K562 (cell line): ENCODE data around the gene PDCD10. TPM values are rescaled to one million over a fixed set of nuclear protein-coding genes. Genes with fewer than 3 reads are reported as not detected.

Source experiments
- ATAC-seq: fragments of 200-7000 bp; cut with Tn5 transposase; 3 replicates; pipeline ENCODE4 v1.9.1; 2020; ENCODE audit warnings: moderate library complexity
- BruUV-seq: library from RNA; stranded (reverse); fragments of 400-500 nt; replicated peaks from 2 replicates; lab custom pipeline; 2021; lab: Mats Ljungman, UMichigan
- CTCF ChIA-PET: fragments of 300-600 bp; formaldehyde crosslinking; extraction: SDS; loops from one replicate; lab custom pipeline; 2021; ENCODE audit warnings: low intra/inter-chr PET ratio; lab: Yijun Ruan, JAX
- POLR2A ChIA-PET: fragments of 300-600, 350-650 bp; sonication (Branson Sonifier 250); formaldehyde crosslinking; extraction: SDS; loops from one replicate; lab custom pipeline; 2021; ENCODE audit warnings: antibody characterized with exemption, inconsistent platforms; lab: Yijun Ruan, JAX
- DNase-seq, 4 experiments: peaks; one replicate each; pipeline versions ENCODE4 v3.0.0 to v3.0.0-alpha.2; 2011 to 2018; ENCODE audit warnings: low spot score in 3 of 4, mixed read lengths in 3 of 4; ENCODE audit errors: extremely low read depth in 1 of 4
- FAIRE-seq: peaks from 2 replicates; lab custom pipeline; 2011; peaks lifted over from hg19 to GRCh38; lab: Jason Lieb, UNC
- H2AFZ ChIP-seq: 2 replicates; pipeline ENCODE4 v1.6.0; 2011; ENCODE audit warnings: low read depth, low read length, control low read depth, inconsistent platforms
- H3K27ac ChIP-seq: fragments of 200-600 bp; 3 replicates; pipeline ENCODE4 v1.8.0; 2011; ENCODE audit warnings: low read depth, mild to moderate bottlenecking, control low read depth, inconsistent platforms, low read length, moderate library complexity, mixed read lengths; ENCODE audit errors: extremely low read depth
- H3K27me3 ChIP-seq, 2 experiments: fragments of 300-600 bp in 1 of 2; 2 replicates in 1 of 2; 3 replicates in 1 of 2; pipeline versions ENCODE4 v1.6.0 to v1.8.0; 2011; ENCODE audit warnings: inconsistent platforms in 2 of 2, low read length in 2 of 2, mild to moderate bottlenecking in 1 of 2, mixed read lengths in 1 of 2, moderate library complexity in 1 of 2; ENCODE audit not compliant: control insufficient read depth in 2 of 2, insufficient read depth in 2 of 2
- H3K36me3 ChIP-seq: fragments of 300-600 bp; 3 replicates; pipeline ENCODE4 v1.8.0; 2011; ENCODE audit warnings: mild to moderate bottlenecking, low read length, inconsistent platforms; ENCODE audit not compliant: control insufficient read depth, insufficient read depth
- H3K4me1 ChIP-seq, 2 experiments: fragments of 200-600 bp in 1 of 2; replicated peaks in 1 of 2; 2 replicates in 1 of 2; 3 replicates in 1 of 2; pipeline versions ENCODE4 v1.5.1 to v1.8.0; 2011; ENCODE audit warnings: inconsistent platforms in 2 of 2, low read length in 2 of 2, mild to moderate bottlenecking in 1 of 2, mixed read lengths in 1 of 2, moderate library complexity in 1 of 2; ENCODE audit not compliant: control insufficient read depth in 2 of 2, insufficient read depth in 2 of 2
- H3K4me2 ChIP-seq: 2 replicates; pipeline ENCODE4 v1.6.1; 2011; ENCODE audit warnings: low read length, control low read depth, inconsistent platforms, mixed read lengths; ENCODE audit not compliant: insufficient read depth
- H3K4me3 ChIP-seq: fragments of 200-600 bp; sonication (generic), shearing (Covaris generic); 2 replicates; pipeline ENCODE4 v1.5.1; 2016; ENCODE audit warnings: control low read depth, inconsistent platforms
- H3K79me2 ChIP-seq: fragments of 200-600 bp; 3 replicates; pipeline ENCODE4 v1.8.0; 2011; ENCODE audit warnings: low read length, inconsistent platforms; ENCODE audit not compliant: control insufficient read depth, insufficient read depth
- H3K9ac ChIP-seq, 2 experiments: 2 replicates each; pipeline versions ENCODE4 v1.6.0 to v1.6.1; 2011; ENCODE audit warnings: low read depth in 2 of 2, low read length in 2 of 2, control low read depth in 1 of 2, inconsistent platforms in 1 of 2, mild to moderate bottlenecking in 1 of 2, mixed read lengths in 1 of 2; ENCODE audit not compliant: insufficient read depth in 1 of 2
- H3K9me1 ChIP-seq: one replicate; pipeline ENCODE4 v1.6.0; 2011; ENCODE audit warnings: inconsistent platforms, mild to moderate bottlenecking, low read length, moderate library complexity; ENCODE audit not compliant: control insufficient read depth, insufficient read depth
- H3K9me3 ChIP-seq: replicated peaks from 2 replicates; pipeline ENCODE4 v1.5.1; 2011; ENCODE audit warnings: low read depth, low read length, inconsistent platforms; ENCODE audit not compliant: control insufficient read depth, insufficient read depth
- H4K20me1 ChIP-seq: replicated peaks from 2 replicates; pipeline ENCODE4 v1.6.1; 2011; ENCODE audit warnings: low read length, inconsistent platforms, mixed read lengths; ENCODE audit not compliant: control insufficient read depth, insufficient read depth
- CHD4 ChIP-seq: fragments of 200-600 bp; sonication (generic); IDR thresholded peaks from 3 replicates; pipeline ENCODE4 v1.6.1; 2012; ENCODE audit warnings: low read depth, mild to moderate bottlenecking, mixed read lengths, low read length, inconsistent platforms; ENCODE audit not compliant: insufficient read depth, insufficient replicate concordance, poor library complexity, severe bottlenecking
- HOXB6 ChIP-seq: fragments of 250-450 bp; sonication (Bioruptor Pico); IDR thresholded peaks from 2 replicates; pipeline ENCODE4 v1.5.1; 2022; ENCODE audit warnings: mild to moderate bottlenecking, borderline replicate concordance
- IRF1 ChIP-seq: sonication (generic); formaldehyde crosslinking; IDR thresholded peaks from 2 replicates; pipeline ENCODE4 v1.8.0; 2022; ENCODE audit warnings: missing genetic modification reagents, mild to moderate bottlenecking, borderline replicate concordance
- KDM2B ChIP-seq: fragments of 250-450 bp; sonication (Bioruptor Pico); IDR thresholded peaks from 2 replicates; pipeline ENCODE4 v1.8.0; 2021; ENCODE audit warnings: mild to moderate bottlenecking, moderate library complexity
- KDM4B ChIP-seq, 2 experiments: fragments of 450-650 bp in 1 of 2; sonication (generic) in 1 of 2; IDR thresholded peaks; 2 replicates each; pipeline ENCODE4 v1.6.1; 2016 to 2017; ENCODE audit warnings: borderline replicate concordance in 2 of 2, antibody characterized with exemption in 1 of 2, low read depth in 1 of 2, mild to moderate bottlenecking in 1 of 2
- MCM7 ChIP-seq, 2 experiments: fragments of 450-650 bp; IDR thresholded peaks; 2 replicates each; pipeline ENCODE4 v1.6.1; 2016 to 2018
- NONO ChIP-seq, 2 experiments: fragments of 200-400 bp in 1 of 2; fragments of 450-650 bp in 1 of 2; formaldehyde crosslinking in 1 of 2; IDR thresholded peaks; 2 replicates each; pipeline ENCODE4 v1.6.1; 2017; ENCODE audit warnings: low read depth in 2 of 2, mild to moderate bottlenecking in 2 of 2, moderate library complexity in 2 of 2, low read length in 1 of 2
- SMARCE1 ChIP-seq: fragments of 450-650 bp; IDR thresholded peaks from 2 replicates; pipeline ENCODE4 v1.7.1; 2016; ENCODE audit warnings: mild to moderate bottlenecking
- THRA ChIP-seq: fragments of 450-650 bp; IDR thresholded peaks from 2 replicates; pipeline ENCODE4 v1.6.1; 2017; ENCODE audit warnings: mild to moderate bottlenecking, moderate library complexity
- ZBTB17 ChIP-seq: fragments of 450-650 bp; formaldehyde crosslinking; IDR thresholded peaks from 2 replicates; pipeline ENCODE4 v1.4.0; 2020; ENCODE audit warnings: mild to moderate bottlenecking
- ZSCAN29 ChIP-seq: fragments of 450-650 bp; IDR thresholded peaks from 2 replicates; pipeline ENCODE4 v1.6.1; 2017
- WGBS: fragments of 100-300 bp; shearing (Covaris generic); methylation state at CpG from one replicate; pipeline ENCODE4 v1.1.6; 2016; ENCODE audit warnings: low coverage, mixed read lengths; ENCODE audit not compliant: insufficient coverage; ENCODE audit errors: missing lambda C conversion rate; 5-methylcytosine and 5-hydroxymethylcytosine counted together
- in situ Hi-C: fragments of 300-500 bp; cut with MboI; formaldehyde crosslinking; loops from 4 replicates; pipeline ENCODE4 v1.15.0; 2018; ENCODE audit warnings: inconsistent platforms, mixed read lengths
- intact Hi-C: fragments of 100-400 bp; cut with micrococcal nuclease; formaldehyde crosslinking; loops from 2 replicates; pipeline ENCODE4 v1.14.2; 2022
- polyA plus RNA-seq, 8 experiments: library from polyadenylated mRNA; depleted of rRNA in 4 of 8; stranded (reverse) in 5 of 8; unstranded in 3 of 8; fragments of >200 nt; fragmentation: Nextera tagmentation in 2 of 8; fragmentation: Illumina TruSeq in 1 of 8; extraction: Ambion mirVana in 2 of 8; extraction: Trizol in 1 of 8; gene quantifications; 2 replicates each; pipeline versions ENCODE4 v1.2.1 to v1.2.3, GENCODE V29; 2011 to 2014; ENCODE audit warnings: inconsistent platforms in 1 of 8, missing spikeins in 1 of 8
- total RNA-seq, 7 experiments: library from RNA; depleted of rRNA in 6 of 7; stranded (reverse); fragments of >200 nt in 6 of 7; fragmentation: Illumina TruSeq in 2 of 7; extraction: Trizol in 2 of 7; gene quantifications; 2 replicates each; pipeline versions ENCODE4 v1.2.1 to v1.2.3, GENCODE V29; 2011 to 2021; ENCODE audit warnings: low replicate concordance in 1 of 7
- TF ChIP-seq, protein P1 (sequence below): fragments of 250-450 bp; sonication (Bioruptor Pico); IDR thresholded peaks from 2 replicates; pipeline ENCODE4 v1.5.0; 2022; ENCODE audit warnings: mild to moderate bottlenecking
- TF ChIP-seq, protein P2 (sequence below): sonication (generic); formaldehyde crosslinking; IDR thresholded peaks from 2 replicates; pipeline ENCODE4 v1.8.1; 2023; ENCODE audit warnings: mild to moderate bottlenecking, missing genetic modification reagents
- TF ChIP-seq, protein P3 (sequence below): IDR thresholded peaks from 2 replicates; pipeline ENCODE4 v1.6.1; 2012; ENCODE audit warnings: low read depth, low read length, improper control_type of control experiment, borderline replicate concordance
- TF ChIP-seq, protein P4 (sequence below): sonication (generic); formaldehyde crosslinking; IDR thresholded peaks from 2 replicates; pipeline ENCODE4 v1.8.0; 2022; ENCODE audit warnings: mild to moderate bottlenecking, missing genetic modification reagents

PDCD10 gene
- total and polyA plus RNA-seq, 9 of the 15 experiments (the other 6 are each of a cell fraction or from before 2014, with no cell fraction given) = 121 to 476 (median 232) TPM

DNA sequence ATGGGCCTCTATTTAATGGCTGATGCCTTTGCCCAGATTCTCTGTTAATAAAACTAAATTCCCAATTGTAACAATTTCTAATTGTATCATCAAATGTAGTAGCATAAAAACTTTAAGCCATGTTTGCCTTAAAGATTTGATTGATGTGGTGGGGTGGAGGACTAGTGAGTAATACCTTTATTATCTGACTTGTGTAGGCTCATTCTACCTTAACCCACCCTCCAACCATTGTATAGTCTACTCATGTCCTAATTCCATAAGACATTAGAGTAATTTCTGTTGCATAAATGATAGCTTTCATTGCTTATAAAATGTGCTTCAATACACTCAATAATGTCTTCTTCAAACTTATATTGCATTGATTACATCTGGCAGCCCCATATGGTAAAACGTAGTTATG is 26.6 kb upstream of the PDCD10 start:
- WGBS = 0% methylated on average over 1 of the region's 1 CpG
- POLR2A ChIA-PET = no interaction called here
- no peak for TF ChIP-seq MCM7 (IDR thresholded peaks at IDR 0.05)
- TF ChIP-seq, protein P1, sequence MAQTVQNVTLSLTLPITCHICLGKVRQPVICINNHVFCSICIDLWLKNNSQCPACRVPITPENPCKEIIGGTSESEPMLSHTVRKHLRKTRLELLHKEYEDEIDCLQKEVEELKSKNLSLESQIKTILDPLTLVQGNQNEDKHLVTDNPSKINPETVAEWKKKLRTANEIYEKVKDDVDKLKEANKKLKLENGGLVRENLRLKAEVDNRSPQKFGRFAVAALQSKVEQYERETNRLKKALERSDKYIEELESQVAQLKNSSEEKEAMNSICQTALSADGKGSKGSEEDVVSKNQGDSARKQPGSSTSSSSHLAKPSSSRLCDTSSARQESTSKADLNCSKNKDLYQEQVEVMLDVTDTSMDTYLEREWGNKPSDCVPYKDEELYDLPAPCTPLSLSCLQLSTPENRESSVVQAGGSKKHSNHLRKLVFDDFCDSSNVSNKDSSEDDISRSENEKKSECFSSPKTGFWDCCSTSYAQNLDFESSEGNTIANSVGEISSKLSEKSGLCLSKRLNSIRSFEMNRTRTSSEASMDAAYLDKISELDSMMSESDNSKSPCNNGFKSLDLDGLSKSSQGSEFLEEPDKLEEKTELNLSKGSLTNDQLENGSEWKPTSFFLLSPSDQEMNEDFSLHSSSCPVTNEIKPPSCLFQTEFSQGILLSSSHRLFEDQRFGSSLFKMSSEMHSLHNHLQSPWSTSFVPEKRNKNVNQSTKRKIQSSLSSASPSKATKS (CRISPR knock-in tag) = no peak
- TF ChIP-seq KDM2B (CRISPR knock-in tag) = no peak
- no peak for TF ChIP-seq CHD4
- no peak for TF ChIP-seq SMARCE1
- TF ChIP-seq ZSCAN29 = no peak
- TF ChIP-seq, protein P2, sequence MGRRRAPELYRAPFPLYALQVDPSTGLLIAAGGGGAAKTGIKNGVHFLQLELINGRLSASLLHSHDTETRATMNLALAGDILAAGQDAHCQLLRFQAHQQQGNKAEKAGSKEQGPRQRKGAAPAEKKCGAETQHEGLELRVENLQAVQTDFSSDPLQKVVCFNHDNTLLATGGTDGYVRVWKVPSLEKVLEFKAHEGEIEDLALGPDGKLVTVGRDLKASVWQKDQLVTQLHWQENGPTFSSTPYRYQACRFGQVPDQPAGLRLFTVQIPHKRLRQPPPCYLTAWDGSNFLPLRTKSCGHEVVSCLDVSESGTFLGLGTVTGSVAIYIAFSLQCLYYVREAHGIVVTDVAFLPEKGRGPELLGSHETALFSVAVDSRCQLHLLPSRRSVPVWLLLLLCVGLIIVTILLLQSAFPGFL (CRISPR knock-in tag) = no peak
- no peak for TF ChIP-seq NONO (IDR thresholded peaks at IDR 0.05; ENCODE audit: low read depth in 2 of 2, low read length in 1 of 2)
- TF ChIP-seq KDM4B (IDR thresholded peaks at IDR 0.05; ENCODE audit: borderline replicate concordance in 2 of 2, low read depth in 1 of 2) = no peak
- no peak for TF ChIP-seq IRF1 (CRISPR knock-in tag)
- TF ChIP-seq, protein P3, sequence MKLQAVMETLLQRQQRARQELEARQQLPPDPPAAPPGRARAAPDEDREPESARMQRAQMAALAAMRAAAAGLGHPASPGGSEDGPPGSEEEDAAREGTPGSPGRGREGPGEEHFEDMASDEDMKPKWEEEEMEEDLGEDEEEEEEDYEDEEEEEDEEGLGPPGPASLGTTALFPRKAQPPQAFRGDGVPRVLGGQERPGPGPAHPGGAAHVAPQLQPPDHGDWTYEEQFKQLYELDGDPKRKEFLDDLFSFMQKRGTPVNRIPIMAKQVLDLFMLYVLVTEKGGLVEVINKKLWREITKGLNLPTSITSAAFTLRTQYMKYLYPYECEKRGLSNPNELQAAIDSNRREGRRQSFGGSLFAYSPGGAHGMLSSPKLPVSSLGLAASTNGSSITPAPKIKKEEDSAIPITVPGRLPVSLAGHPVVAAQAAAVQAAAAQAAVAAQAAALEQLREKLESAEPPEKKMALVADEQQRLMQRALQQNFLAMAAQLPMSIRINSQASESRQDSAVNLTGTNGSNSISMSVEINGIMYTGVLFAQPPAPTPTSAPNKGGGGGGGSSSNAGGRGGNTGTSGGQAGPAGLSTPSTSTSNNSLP = no peak
- no peak for TF ChIP-seq ZBTB17 (CRISPR knock-in tag)
- TF ChIP-seq HOXB6 (CRISPR knock-in tag) = no peak
- no peak for TF ChIP-seq THRA
- TF ChIP-seq, protein P4, sequence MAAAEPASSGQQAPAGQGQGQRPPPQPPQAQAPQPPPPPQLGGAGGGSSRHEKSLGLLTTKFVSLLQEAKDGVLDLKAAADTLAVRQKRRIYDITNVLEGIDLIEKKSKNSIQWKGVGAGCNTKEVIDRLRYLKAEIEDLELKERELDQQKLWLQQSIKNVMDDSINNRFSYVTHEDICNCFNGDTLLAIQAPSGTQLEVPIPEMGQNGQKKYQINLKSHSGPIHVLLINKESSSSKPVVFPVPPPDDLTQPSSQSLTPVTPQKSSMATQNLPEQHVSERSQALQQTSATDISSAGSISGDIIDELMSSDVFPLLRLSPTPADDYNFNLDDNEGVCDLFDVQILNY (CRISPR knock-in tag) = no peak

More for the DNA sequence above, 26.6 kb upstream of the PDCD10 start:
- Histone ChIP-seq H3K4me1 (no peaks in the 10 kb centered on the region), H3K9ac (no peak overlapping the region), H3K36me3 (no peaks in the 10 kb centered on the region), H2AFZ (no peak overlapping the region), H4K20me1 (no peaks in the 10 kb centered on the region), H3K9me1 (no peaks in the 10 kb centered on the region), H3K27me3 (no peaks in the 10 kb centered on the region), H3K4me3 (no peak overlapping the region), H3K27ac (no peak overlapping the region), H3K4me2 (no peak overlapping the region), H3K79me2 (no peaks in the 10 kb centered on the region), H3K9me3 (no peaks in the 10 kb centered on the region)
- BruUV-seq = no TSS peak
- DNase-seq (no peak), FAIRE-seq (no peak), ATAC-seq (no peak)
- CTCF ChIA-PET = no interaction called here
- intact Hi-C loops (no loop called here), in situ Hi-C loops (no loop called here)
